B cell (primary cell): ENCODE data around the gene EIF2D. TPM values are rescaled to one million over a fixed set of nuclear protein-coding genes. Genes with fewer than 3 reads are reported as not detected.

Experiments used
- ATAC-seq: fragments of 200-7000 bp; cut with Tn5 transposase; one replicate; pipeline ENCODE4 v1.10.0; 2021; ENCODE audit warnings: low read depth, mild to moderate bottlenecking, moderate number of reproducible peaks, moderate library complexity
- CTCF ChIA-PET: fragments of 350-600 bp; sonication (Branson Sonifier 250); formaldehyde crosslinking; loops from one replicate; lab custom pipeline; 2021; ENCODE audit warnings: antibody characterized with exemption, inconsistent platforms; lab: Charles Lee
- POLR2A ChIA-PET: fragments of 350-600 bp; sonication (Branson Sonifier 250); formaldehyde crosslinking; loops from one replicate; lab custom pipeline; 2021; ENCODE audit warnings: antibody characterized with exemption; lab: Charles Lee
- DNase-seq: peaks from one replicate; pipeline ENCODE4 v3.0.0; 2013
- H2AFZ ChIP-seq: 2 replicates; pipeline ENCODE4 v1.6.1; 2012; ENCODE audit warnings: mild to moderate bottlenecking, low read depth, low read length; ENCODE audit not compliant: insufficient read depth, poor library complexity, severe bottlenecking
- H3K27ac ChIP-seq, 2 donors: 1 replicate in 1 of 2; 2 replicates in 1 of 2; pipeline ENCODE4 v1.5.1; 2012 to 2013; ENCODE audit warnings: low read length in 2 of 2, mild to moderate bottlenecking in 2 of 2, moderate library complexity in 1 of 2
- H3K27me3 ChIP-seq, 4 experiments: fragments of 200-600 bp in 1 of 4; sonication (generic) in 1 of 4; replicated peaks in 1 of 4; 1 replicate in 2 of 4; 2 replicates in 2 of 4; pipeline versions ENCODE4 v1.6.1 to v1.7.0; 2013 to 2016; ENCODE audit warnings: low read length in 3 of 4, mild to moderate bottlenecking in 2 of 4, mixed read lengths in 1 of 4, moderate library complexity in 1 of 4; ENCODE audit not compliant: insufficient read depth in 4 of 4, control insufficient read depth in 3 of 4; ENCODE audit errors: control extremely low read depth in 1 of 4
- H3K36me3 ChIP-seq, 2 experiments: replicated peaks in 1 of 2; 1 replicate in 1 of 2; 2 replicates in 1 of 2; pipeline versions ENCODE4 v1.6.1 to v1.7.1; 2013; ENCODE audit warnings: low read length in 1 of 2; ENCODE audit not compliant: insufficient read depth in 2 of 2, control insufficient read depth in 1 of 2; ENCODE audit errors: control extremely low read depth in 1 of 2, extremely low read depth in 1 of 2
- H3K4me1 ChIP-seq, 2 donors: fragments of 200-600 bp in 1 of 2; sonication (generic) in 1 of 2; 1 replicate in 1 of 2; 2 replicates in 1 of 2; pipeline versions ENCODE4 v1.5.1 to v1.6.1; 2013 to 2017; ENCODE audit warnings: low read length in 2 of 2; ENCODE audit not compliant: control insufficient read depth in 2 of 2, insufficient read depth in 2 of 2
- H3K4me2 ChIP-seq: replicated peaks from 2 replicates; pipeline ENCODE3; 2012; ENCODE audit warnings: mild to moderate bottlenecking, low read depth, low read length; ENCODE audit not compliant: poor library complexity, severe bottlenecking
- H3K4me3 ChIP-seq, 5 experiments: fragments of 200-600 bp in 1 of 5; sonication (generic) in 1 of 5; 1 replicate in 3 of 5; 2 replicates in 2 of 5; pipeline versions ENCODE4 v1.5.1 to v1.7.0; 2011 to 2016; ENCODE audit warnings: low read length in 4 of 5, mild to moderate bottlenecking in 4 of 5, low read depth in 2 of 5, control low read depth in 1 of 5, moderate library complexity in 1 of 5; ENCODE audit not compliant: insufficient read depth in 1 of 5; ENCODE audit errors: control extremely low read depth in 1 of 5, extremely low read depth in 1 of 5
- H3K79me2 ChIP-seq: fragments of 200-600 bp; sonication (generic); one replicate; pipeline ENCODE4 v1.6.0; 2016; ENCODE audit warnings: low read length; ENCODE audit not compliant: control insufficient read depth, insufficient read depth
- H3K9ac ChIP-seq: fragments of 200-600 bp; sonication (generic); 2 replicates; pipeline ENCODE4 v1.6.1; 2017; ENCODE audit warnings: mild to moderate bottlenecking, low read length, moderate library complexity
- H3K9me3 ChIP-seq, 3 donors: one replicate each; pipeline versions ENCODE4 v1.6.1 to v1.7.1; 2013; ENCODE audit warnings: low read length in 2 of 3; ENCODE audit not compliant: control insufficient read depth in 2 of 3, insufficient read depth in 1 of 3; ENCODE audit errors: control extremely low read depth in 1 of 3
- H4K20me1 ChIP-seq: 2 replicates; pipeline ENCODE4 v1.6.0; 2012; ENCODE audit warnings: mild to moderate bottlenecking, low read length; ENCODE audit not compliant: insufficient read depth, control insufficient read depth, poor library complexity, severe bottlenecking
- H3K27ac Mint-ChIP-seq: one replicate; pipeline ENCODE4 v1.8.0; 2021; ENCODE audit warnings: mixed read lengths
- H3K27me3 Mint-ChIP-seq: one replicate; pipeline ENCODE4 v1.8.0; 2021; ENCODE audit warnings: mixed read lengths
- H3K4me1 Mint-ChIP-seq: one replicate; pipeline ENCODE4 v1.8.0; 2021; ENCODE audit warnings: mixed read lengths
- H3K4me3 Mint-ChIP-seq: one replicate; pipeline ENCODE4 v1.8.0; 2021; ENCODE audit warnings: mixed read lengths
- H3K9me3 Mint-ChIP-seq: one replicate; pipeline ENCODE4 v1.8.0; 2022; ENCODE audit warnings: mixed read lengths; ENCODE audit not compliant: insufficient read depth
- CTCF ChIP-seq: fragments of 200-600 bp; IDR thresholded peaks from one replicate; pipeline ENCODE4 v1.8.0; 2022; ENCODE audit warnings: antibody characterized with exemption, mild to moderate bottlenecking
- EZH2 ChIP-seq: IDR thresholded peaks from 2 replicates; pipeline ENCODE4 v1.6.1; 2012; ENCODE audit warnings: borderline replicate concordance, low read depth, mild to moderate bottlenecking, moderate library complexity, low read length; ENCODE audit not compliant: insufficient read depth, poor library complexity, severe bottlenecking
- WGBS: methylation state at CpG from one replicate; pipeline ENCODE4 v1.1.5; 2013; ENCODE audit warnings: missing lambda C conversion rate; ENCODE audit not compliant: insufficient coverage; 5-methylcytosine and 5-hydroxymethylcytosine counted together
- intact Hi-C: fragments of 100-400 bp; cut with micrococcal nuclease; formaldehyde crosslinking; loops from one replicate; pipeline ENCODE4 v1.10.0; 2022
- polyA plus RNA-seq: library from polyadenylated mRNA; depleted of rRNA; stranded (reverse); fragments of >200 nt; gene quantifications from 2 replicates; pipeline ENCODE4 v1.2.3, GENCODE V29; 2012
- total RNA-seq, 2 donors: library from RNA; stranded (reverse); fragments of 120-200 nt in 1 of 2; gene quantifications; 1 replicate in 1 of 2; 2 replicates in 1 of 2; pipeline versions ENCODE4 v1.2.3 to v1.2.4, GENCODE V29; 2013 to 2022

The EIF2D gene
- total and polyA plus RNA-seq, 2 donors (not counting 1 experiment from before 2014, with no cell fraction given), result 62.2 to 64.9 TPM

- 98% methylated on average over 4 of the region's 4 CpGs for WGBS
- H3K27me3 Mint-ChIP-seq, result no peaks in the 10 kb centered on the region
- H3K4me1 ChIP-seq, result peaks cover 70 to 89% of the 10 kb centered on the region in 2 donors
- peaks cover 97% of the 10 kb centered on the region for H3K79me2 ChIP-seq
- no peak overlapping the region for H3K9ac ChIP-seq
- DNase-seq (no peak), ATAC-seq (no peak)
- H3K4me2 ChIP-seq, result no peak overlapping the region
- no peak overlapping the region for H2AFZ ChIP-seq
- intact Hi-C loops, result no loop called here
- H3K27me3 ChIP-seq, result no peaks in the 10 kb centered on the region
- peaks cover 90% of the 10 kb centered on the region for H3K4me1 Mint-ChIP-seq
- TF ChIP-seq CTCF (no peak), EZH2 (no peak)
- H3K9me3 Mint-ChIP-seq, result no peaks in the 10 kb centered on the region
- no peak overlapping the region for H3K4me3 ChIP-seq
- peaks cover 0 to 66% of the 10 kb centered on the region in 2 experiments for H3K36me3 ChIP-seq
- peak overlapping the region in 1 of 2 donors; percentile 96 for H3K27ac ChIP-seq
- ChIA-PET POLR2A (no interaction called here), CTCF (interaction anchor here (1.2 to 3.3 kb wide), 3 partner anchors 10 to 28 kb away, joined by 3 to 16 read pairs (median 13); no protein-coding TSS in a partner anchor)
- H3K9me3 ChIP-seq, result no peaks in the 10 kb centered on the region
- peak overlapping the region; percentile 81 for H3K27ac Mint-ChIP-seq
- H4K20me1 ChIP-seq, result peaks cover 38% of the 10 kb centered on the region
- no peak overlapping the region for H3K4me3 Mint-ChIP-seq
Observed at GRCh38 chr1:206573319-206573718, 38.9 kb downstream of the EIF2D start.

- 96% methylated on average over 2 of the region's 4 CpGs for WGBS
- Histone ChIP-seq H3K27ac (peak overlapping the region in 1 of 2 donors; percentile 96), H3K36me3 (peaks cover 0 to 71% of the 10 kb centered on the region in 2 experiments), H3K4me2 (no peak overlapping the region), H3K4me1 (peaks cover 68 to 89% of the 10 kb centered on the region in 2 donors), H4K20me1 (peaks cover 43% of the 10 kb centered on the region), H3K9ac (no peak overlapping the region), H2AFZ (no peak overlapping the region), H3K4me3 (no peak overlapping the region), H3K79me2 (peaks cover 97% of the 10 kb centered on the region), H3K9me3 (no peaks in the 10 kb centered on the region), H3K27me3 (no peaks in the 10 kb centered on the region)
- Mint-ChIP-seq H3K27me3 (no peaks in the 10 kb centered on the region), H3K27ac (peak overlapping the region; percentile 11), H3K4me3 (no peak overlapping the region), H3K4me1 (peaks cover 88% of the 10 kb centered on the region), H3K9me3 (no peaks in the 10 kb centered on the region)
- ATAC-seq (no peak), DNase-seq (no peak)
- ChIA-PET CTCF (interaction anchor here (1.2 to 3.3 kb wide), 3 partner anchors 10 to 28 kb away, joined by 3 to 16 read pairs (median 4); no protein-coding TSS in a partner anchor), POLR2A (no interaction called here)
- intact Hi-C loops, result no loop called here
- no peak for TF ChIP-seq CTCF
- TF ChIP-seq EZH2, result no peak
Observed at GRCh38 chr1:206572835-206573234, 39.4 kb downstream of the EIF2D start.
